ENCODE results near the gene FSTL4.

Gene FSTL4

DNA sequence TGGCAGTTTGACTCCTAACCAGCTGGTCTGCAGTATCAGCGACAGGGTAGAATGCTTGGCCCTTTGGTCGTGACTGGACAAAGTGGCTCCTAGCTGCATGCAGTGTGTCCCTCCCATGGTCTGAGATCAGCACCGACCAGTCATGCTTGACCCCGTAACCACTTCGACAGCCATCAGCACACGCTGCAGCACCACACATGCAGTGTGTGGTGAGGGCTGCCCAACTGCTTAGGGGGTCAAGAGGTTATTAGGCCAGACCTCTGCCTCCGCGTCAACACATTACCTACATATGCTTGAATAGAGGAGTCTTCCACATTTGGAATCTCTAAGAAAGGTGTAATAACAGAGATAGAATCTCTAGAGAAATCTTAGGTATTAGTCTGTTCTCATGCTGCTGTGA, 139.1 kb downstream of the FSTL4 start:
- no peak for DNase-seq

DNA sequence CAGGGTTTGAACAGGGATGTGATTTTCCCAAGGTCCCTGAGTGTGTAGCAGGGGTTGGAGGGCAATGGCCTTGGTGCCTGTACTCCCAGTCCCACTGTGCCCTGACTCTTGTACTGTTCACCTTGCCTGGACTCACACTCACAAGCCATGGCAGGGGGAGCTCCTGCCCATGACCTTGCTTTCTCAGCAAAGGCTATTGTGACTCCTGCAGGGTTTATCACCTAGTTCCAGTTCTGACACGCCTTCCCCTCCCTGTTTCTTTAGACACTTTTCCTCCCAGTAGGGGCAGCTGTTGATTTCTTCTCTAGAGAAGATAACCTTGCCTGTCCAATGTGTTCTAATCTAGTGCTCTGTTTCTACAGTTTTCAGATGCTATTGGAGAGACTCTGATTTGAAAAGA, 139.5 kb downstream of the FSTL4 start:
- no peak for DNase-seq

DNA sequence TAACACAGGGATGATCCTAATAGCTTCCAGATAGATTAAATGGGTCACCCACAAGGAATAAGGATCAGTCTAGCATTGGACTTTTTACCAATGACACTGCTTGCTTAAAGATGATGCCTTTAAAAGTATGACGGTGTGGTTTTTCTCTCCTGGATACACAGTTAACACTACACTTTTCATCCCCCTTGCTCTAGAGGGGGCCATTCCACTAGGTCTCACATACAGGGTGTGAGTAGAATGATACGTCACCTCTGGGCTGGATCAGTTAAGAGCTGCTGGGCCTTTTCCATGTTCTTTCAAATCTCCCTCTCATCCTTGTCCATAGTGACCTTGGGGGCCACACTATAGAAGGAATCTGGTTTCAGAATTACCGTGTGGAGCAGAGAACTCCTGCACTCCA, 140.6 kb downstream of the FSTL4 start:
- DNase-seq = no peak

DNA sequence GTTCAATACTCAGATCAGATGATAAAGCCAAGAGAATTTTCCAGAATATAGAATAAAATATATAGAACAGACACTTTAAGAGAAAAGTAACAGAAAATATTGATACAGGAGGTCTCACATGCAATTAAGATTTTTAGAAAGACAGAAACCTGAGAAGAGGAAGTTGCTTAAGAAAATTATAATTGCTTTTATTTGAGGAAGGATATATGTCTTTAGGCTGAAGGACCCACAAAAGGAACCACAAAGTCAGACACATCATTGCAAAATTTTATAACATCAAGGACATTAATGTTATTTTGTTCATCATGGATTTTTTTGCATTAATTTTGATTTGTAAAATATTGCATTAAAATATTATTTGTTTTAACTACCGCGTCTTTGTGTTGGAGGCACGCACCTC, 141.5 kb downstream of the FSTL4 start:
- no peak for DNase-seq

DNA sequence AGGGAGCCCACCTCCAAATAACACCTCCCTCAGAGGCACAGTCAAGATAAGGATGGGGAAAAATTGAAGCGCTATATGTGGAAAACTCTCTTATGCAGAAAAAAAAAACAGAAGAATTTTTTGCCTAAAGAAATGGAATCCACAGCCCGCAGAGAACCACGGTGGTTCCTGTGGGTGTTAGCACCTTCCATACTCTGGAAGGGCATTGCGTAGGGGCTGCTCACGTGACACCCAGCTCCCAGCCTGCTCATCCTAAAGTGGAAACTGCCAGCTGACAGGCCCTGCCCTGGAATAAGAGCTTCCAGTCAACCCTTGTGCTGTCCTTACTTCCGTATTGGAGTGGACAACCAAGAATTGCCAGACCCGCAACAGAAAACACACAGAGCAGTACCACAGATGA, 142.5 kb downstream of the FSTL4 start:
- DNase-seq = no peak

DNA sequence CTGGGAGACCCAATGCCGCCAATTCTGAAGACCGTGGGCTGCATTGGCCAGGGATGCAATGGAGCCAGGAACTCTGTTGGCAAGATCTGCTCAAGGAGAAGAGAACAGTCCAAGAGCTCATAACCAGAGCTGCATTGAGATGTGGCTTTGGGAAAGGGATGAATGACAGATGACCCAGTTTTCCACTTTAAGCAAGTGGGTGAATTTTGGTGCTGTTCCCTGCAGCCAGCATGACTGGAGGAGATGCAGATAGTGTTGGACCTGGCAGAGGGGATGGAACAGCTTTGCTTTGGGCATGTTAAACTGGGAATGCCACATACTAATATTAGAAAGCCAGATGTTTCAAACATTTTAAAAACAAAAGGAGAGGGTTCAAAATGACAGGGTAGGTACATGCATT, 143.1 kb downstream of the FSTL4 start:
- DNase-seq = no peak

DNA sequence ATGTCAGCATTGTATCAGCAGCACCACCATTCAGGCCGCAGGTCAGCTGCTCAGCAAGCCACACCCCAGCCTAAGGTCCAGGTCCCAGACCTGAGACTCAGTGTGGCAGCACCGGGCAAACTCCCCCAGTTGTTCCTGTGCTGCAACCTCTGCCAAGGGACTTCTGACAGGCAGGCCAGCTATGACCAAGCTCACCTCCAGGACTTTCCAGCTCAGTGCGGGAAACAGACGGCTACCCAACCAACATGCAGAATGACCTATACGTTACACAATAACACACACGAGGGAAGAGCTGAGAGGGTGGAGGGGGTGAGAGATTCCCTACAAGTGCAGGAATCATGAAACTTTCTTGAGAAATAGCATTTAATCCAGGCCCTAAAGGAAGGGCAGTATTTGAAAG, 143.7 kb downstream of the FSTL4 start:
- DNase-seq = no peak

DNA sequence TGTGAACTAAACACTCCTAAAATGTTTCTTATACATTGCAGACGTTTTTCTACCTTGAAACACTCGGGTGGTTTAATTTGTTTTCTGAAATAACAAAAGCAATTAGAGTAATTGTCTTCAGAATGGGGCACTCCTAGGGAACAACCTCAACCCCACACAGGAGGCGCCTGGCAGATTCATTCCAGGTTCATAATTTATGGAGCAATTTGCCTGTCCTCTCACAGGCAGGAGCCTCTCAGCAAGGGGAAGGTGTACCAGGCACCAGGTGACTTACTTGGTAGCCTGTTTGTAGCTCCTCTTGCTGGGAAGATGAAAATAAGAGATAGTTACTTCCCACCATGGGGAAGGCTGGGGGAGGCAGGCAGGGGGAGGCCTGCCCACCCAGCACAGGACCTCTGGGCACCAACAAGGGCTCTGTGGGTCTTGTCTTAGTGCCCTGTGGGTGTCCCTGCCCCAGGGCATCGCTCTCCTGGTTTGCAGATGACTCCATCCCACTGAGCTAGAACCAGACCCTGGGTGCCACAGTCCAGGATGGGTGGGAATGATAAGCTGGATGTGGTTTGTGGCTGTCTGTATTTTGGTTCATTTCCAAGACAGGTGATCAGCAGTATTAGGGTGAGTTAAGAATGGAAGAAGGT, 144.4 kb downstream of the FSTL4 start:
- no peak for DNase-seq

DNA sequence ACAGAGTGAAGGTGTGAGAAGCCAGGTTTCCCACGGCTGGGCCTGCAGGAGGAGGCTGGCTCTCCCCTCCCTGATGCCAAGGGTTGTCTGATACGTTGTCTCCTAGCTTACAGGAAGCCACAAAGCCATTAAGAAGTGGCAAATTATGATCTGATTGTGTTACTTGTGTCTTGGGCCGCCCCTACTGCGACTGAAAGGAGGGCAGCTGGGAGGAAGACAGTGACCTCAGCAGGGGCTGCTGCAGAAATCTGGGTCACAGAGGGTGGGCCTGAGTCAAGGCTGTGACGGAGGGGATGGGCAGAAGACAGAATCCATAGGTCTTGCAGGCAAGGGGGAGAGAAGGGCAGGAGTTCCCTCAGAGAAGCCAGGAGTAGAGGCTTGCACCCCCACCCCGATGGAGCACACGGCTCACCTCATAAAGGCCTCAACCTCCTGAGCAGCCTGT, 145.0 kb downstream of the FSTL4 start:
- no peak for DNase-seq

DNA sequence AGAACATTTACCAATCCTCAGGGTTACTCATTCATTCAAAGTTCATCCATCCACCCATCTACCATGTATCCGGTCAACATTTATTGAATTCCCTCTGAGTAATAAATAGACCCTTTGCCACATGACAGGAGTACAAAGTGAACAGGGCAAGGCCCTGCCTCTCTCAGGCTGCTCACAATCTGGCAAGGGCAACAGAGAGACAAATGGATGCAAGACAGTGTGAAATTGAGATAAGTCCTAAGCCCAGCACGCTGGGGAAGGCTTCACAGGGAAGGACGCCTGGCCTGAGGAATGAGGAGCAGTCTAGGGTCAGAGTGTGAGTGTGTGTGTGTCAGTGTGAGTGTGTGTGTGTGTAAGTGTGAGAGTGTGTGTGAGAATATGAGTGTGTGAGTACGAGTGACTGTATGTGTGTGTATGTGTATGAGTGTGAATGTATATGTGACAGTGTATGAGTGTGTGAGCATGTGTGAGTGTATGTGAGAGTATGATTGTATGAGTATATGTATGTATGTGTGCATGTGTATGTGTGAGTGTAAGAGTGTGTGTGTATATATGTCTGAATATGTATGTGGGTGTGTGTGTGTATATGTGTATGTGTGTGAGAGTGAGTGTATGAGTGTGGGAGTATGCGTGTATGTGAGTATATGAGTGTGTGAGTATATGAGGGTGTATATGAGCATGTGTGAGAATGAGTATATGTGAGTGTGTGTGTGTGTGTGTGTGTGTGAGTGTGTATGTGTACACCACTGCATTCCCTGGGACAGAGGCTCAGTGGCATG, 145.6 kb downstream of the FSTL4 start:
- no peak for DNase-seq

DNA sequence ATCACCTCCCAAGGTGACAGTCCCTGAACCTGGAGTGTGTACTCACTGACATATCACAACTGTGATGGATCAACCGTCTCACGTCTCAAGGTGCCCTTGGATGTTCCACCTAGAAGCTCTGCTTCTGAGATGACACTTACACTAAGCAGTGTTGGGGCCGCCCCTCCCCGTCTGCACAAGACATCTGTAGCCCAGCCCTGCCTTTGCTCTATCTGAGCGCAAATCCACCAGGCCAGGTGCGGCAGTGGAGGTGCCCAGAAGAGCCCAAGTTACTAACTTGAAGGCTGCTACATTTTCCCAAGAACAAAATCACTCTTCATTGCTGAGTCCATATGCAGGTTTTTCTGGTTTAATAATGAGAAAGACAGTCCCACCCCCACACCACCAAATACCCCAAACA, 148.3 kb downstream of the FSTL4 start:
- DNase-seq = no peak

DNA sequence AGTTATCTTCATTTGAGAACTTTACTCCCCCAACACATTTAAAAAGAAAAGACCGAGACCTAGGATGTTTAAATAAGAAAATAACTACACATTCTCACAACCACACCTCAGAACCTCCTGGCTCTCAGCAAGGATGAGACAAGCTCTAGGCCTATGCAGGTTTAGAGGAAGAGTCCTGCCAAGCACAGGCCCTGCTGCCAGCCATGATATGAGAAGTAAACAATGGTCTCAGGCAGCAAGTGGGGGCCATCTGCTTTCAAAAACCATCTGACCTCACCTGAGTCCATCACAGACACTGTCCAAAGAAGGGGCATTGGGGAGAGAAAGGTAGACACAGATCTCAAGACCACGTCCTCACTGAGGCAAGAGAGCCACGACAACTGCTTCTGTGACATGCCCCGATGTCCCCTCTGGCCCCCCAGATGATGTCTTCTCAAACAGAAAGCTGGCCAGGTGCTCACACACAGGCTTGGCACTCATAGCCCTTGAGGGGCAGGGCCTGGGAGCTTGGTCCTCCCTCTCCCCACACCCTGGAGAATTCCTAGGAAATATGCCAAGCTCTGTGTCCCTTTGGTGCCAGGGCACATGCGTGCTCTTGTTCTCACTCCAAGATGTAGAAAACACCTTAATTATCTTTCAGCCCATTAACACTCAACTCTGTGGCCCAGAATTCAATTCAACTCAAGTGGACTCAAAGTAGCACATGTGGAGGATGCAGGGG, 150.4 kb downstream of the FSTL4 start:
- peak; percentile 72 for DNase-seq

DNA sequence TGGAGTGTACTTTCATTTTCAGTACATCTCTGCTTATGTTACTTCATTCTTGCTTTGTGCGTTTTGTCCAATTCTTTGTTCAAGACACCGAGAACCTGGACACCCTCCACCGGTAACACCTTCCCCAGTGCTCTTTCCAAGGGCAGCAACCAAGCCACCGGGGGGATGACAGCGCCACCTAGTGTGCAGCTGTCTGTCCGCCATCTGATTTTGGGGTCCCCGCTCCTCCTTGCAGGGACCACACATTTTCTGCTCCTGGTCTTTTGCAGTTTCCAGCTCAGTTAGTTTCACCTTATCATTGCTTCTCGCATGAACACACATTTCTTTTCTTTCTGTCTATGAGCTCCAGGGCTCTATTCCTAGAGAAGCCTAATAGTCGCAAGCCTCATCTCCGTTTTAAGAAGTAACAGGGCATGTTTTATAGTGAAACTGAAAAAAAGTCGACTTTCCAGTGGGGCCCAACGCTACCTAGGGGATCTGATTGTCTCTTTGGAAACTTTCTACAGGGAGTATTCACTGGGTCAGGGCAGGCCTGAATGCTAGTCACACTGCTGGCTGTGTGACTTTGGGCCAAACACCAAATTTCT, 152.1 kb downstream of the FSTL4 start:
- no peak for DNase-seq

DNA sequence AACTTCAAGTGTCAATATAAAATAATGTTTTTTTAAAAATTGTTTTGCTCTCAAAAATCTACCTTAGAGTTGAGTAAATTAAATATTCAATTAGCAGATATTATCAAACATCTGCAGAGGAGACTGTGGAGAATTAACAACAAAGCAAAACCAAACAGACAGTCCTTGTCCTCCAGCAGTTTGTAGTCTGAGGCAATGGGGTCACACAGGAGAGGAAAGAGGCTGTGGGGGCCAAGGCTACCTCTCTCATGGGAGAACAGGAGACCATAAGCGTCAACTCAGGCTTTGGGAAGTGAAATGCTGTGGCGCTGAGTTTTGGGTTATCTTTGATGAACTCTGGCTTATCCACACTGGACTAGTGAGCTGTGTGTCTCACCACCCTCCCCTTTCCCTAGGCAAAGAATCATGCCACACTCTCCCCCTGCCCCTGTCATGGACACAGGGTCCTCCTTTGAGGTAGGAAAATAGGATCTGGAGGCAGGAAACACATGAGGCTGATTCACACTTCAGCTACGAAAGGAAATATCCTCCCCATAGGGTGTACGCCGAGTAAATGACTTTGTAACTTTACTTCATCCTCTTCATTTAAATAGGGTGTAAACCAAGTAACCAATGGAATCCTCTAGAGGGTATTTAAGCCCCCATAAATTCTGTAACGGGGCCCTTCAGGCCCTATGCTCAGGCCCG, 152.7 kb downstream of the FSTL4 start:
- no peak for DNase-seq

DNA sequence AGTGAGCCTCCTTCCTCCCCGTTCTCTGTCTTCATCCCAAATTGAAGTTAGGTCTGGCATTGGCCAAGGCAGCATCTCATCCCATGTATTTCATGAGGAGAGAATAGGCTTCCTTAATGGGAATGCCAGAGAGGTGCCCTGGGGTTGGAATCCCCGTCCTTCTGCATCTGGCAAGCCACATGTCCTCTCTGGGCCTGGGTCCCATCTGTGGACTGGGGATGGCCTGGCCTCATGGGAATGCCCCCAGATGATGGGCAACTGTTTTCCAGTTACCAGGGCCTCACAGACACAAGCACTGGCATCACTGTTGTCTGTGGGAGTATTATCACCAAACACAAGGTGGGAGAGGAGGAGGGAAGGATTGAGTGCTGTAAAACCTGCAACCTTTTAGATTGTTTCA, 153.9 kb downstream of the FSTL4 start:
- DNase-seq = no peak

DNA sequence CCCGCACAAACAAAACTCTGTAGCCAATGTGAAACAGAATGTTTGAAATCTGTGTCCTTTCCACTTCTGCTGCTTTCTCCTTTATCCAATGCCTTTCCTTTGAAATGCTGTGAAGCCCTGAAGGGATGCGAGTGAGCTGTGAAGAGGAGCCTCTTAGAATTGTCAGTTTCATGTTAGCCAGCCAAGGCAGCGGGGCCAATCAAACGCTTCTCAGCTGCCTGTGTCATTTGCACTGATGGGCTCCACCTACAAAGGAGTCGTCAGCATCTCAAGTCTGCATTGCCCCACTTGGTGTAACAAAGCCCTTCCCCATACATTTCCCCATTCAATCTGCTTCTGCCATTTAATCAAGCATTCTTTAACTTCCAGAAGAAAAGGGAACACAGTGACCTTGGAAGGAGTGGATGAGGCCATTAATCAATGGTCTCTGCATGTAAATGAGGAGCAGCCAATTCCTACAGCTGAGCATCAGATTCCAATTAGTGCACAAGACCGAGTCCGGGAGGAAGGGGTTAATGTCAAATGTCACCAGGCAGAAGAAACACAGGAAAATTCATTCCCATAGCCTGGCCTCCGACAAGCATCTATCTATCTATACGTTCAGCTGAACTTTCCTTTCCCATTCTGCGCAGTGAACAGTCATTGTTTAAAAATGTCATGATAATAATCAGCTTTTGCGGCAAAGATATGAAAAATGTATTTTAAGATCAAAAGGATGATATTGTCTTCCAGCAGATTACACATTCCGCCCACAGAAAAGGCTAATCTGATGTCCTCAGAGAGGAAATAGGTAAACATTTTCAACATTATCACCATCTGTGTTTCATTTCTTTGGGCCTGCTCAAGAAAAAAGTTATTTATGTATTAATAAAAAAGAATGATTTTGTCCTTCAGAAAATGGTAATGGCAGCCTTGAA, 154.6 kb downstream of the FSTL4 start:
- no peak for DNase-seq

DNA sequence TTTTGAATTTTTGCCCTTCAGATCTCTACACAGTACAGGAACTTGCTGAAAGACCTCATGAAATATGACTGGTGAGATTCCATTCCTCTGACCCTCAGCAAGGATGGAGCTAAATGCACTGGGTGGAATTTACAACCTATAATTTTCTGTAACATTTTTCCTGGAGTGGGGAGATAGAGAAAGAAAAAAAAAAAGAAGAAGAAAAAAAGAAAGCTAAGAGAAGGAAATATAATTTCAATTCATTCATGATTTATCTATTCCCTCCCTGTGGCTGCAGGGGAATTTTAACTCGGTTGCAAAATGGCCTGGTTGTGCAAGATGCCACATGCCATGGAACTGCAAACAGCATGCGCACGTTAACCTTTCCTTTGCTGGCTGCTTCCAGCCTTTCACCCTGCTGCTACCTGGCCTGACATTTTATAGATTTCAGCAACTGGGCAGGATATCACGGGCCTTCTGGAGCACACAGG, 155.4 kb downstream of the FSTL4 start:
- DNase-seq = no peak

DNA sequence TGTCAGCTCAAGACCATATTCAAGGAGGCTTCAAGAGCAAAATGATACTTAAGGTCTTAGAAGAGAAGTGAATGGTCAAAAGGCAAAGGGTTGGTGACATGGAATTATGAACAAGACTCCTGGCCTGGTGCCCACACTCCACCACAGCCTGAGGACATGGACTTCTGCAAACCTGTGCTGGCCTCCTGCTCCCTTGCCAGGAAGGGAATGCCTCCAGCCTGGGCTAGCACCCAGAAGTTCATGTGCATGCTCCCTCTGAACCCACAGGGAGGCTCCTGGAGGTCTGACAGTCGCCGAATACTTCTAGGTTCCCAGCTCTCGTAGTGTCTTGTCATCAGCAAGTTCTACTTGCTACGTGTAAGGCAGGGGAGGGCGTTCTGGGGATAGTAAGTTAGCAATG, 156.7 kb downstream of the FSTL4 start:
- no peak for DNase-seq

DNA sequence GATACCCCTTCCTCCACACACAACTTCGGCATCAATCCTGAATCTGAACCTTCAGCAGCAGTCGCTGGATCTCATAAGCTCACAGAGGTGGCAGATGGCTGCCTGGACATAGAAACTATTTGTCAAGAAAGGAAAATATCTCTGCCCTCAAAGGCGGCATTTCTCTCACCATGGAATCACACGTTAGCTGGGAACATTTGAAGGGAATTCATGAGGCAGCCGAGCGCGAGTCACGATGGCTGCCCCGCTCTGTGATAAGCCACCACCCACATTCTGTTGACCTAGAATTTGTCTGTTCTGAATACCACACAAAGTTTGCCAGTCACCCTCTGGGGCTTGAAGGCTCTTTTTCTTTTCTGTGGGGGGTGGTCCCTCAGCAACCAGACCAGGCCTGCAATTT, 157.9 kb downstream of the FSTL4 start:
- DNase-seq = no peak

DNA sequence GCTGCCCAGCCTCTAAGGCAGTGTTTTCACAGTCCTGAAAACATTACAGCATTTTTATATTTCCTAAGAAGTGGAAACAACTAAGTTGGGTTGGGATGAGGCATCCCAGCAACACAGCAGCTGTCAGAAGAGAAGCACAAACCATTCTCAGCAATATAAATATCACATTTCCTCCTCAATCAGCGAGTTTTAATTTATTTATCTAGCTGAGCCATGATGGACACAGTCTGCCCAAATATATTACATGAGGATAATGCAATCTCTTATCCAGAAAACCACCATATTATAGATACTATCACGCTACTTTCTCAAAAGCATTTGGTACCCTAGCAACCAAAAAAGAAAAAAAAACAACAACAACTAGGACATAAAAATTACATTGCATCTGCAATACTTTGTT, 158.5 kb downstream of the FSTL4 start:
- no peak for DNase-seq

DNA sequence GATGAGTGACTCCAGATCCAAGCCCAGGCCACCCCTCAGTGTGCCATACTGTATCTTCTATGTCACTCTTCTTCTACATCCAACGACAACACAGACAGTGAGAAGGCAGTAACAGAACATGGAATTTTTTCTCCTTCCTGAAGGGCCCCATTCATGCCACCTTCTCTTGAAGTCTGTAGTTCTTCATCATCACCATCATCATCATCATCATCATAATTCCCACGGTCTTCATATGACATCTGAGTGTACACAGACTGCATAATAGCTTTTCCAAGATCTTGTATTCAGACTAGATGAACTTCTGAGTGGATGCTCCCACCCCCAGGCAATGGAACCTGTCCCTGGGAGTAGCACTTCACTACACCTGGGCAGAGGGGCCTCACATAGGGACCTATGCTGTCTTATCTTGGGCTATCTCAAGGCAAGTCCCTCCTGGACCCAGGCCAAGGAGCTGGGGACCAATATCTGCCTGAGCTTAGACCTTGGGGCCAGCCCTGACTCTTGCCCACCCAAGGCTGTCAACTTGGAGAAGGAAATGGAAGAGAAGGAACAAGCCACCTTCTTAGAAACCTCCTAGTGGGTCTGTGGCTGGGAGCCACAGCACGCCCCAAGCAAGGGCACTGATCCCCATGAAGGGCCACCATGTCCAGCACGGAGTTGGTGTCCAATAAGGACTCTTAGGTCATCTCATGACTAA, 159.1 kb downstream of the FSTL4 start:
- no peak for DNase-seq
